NCI-H2171 treated with DMSO at 0.1 percent for 48 hours (cell line): ENCODE data around the gene CHRNA5.
A peak's percentile ranks its signal among the peaks of the same experiment; 100 is the strongest.

Experiments used
- DNase-seq: peaks from one replicate; lab custom pipeline; 2025; lab: John Stamatoyannopoulos, UW

The CHRNA5 gene

GRCh38 chr15:78638658-78639314 is 73.5 kb downstream of the CHRNA5 start:
- peak; percentile 66 for DNase-seq

- DNase-seq = peak; percentile 36
Observed at GRCh38 chr15:78640527-78641101, 75.3 kb downstream of the CHRNA5 start.

GRCh38 chr15:78641102-78641748 is 75.9 kb downstream of the CHRNA5 start, which contains the start of gene CHRNB4:
CHRNB4 (minus strand) TSS chr15:78641210; CDS start chr15:78641133, 77 bp downstream.
- peak; percentile 89 for DNase-seq

GRCh38 chr15:78641749-78642275 is 76.5 kb downstream of the CHRNA5 start:
- DNase-seq = peak; percentile 69

GRCh38 chr15:78642331-78642730 is 77.0 kb downstream of the CHRNA5 start:
- DNase-seq = peak; percentile 81
